HEK293 (cell line): ENCODE measurements around the gene GSN.

ENCODE experiments used
- CTCF ChIA-PET: fragments of 350-600 bp; formaldehyde crosslinking; extraction: SDS; loops from one replicate; lab custom pipeline; 2021; ENCODE audit warnings: antibody characterized with exemption; lab: Yijun Ruan, JAX
- POLR2A ChIA-PET: fragments of 300-600 bp; formaldehyde crosslinking; extraction: SDS; loops from one replicate; lab custom pipeline; 2020; ENCODE audit warnings: antibody characterized with exemption, inconsistent platforms; lab: Yijun Ruan, JAX
- H3K27ac ChIP-seq: fragments of 200-500 bp; sonication (Bioruptor generic); 2 replicates; pipeline ENCODE4 v1.5.1; 2014; ENCODE audit warnings: low read depth, low read length, control low read depth, inconsistent platforms; ENCODE audit errors: extremely low read depth
- H3K36me3 ChIP-seq, 2 experiments: fragments of 200-500 bp in 1 of 2; sonication (Bioruptor generic) in 1 of 2; 1 replicate in 1 of 2; 2 replicates in 1 of 2; pipeline ENCODE4 v1.5.1; 2014 to 2017; ENCODE audit warnings: inconsistent platforms in 2 of 2, low read length in 2 of 2; ENCODE audit not compliant: control insufficient read depth in 2 of 2, insufficient read depth in 1 of 2
- H3K4me1 ChIP-seq: fragments of 200-500 bp; sonication (Bioruptor generic); 2 replicates; pipeline ENCODE4 v1.5.1; 2014; ENCODE audit warnings: mild to moderate bottlenecking, low read length, inconsistent platforms; ENCODE audit not compliant: control insufficient read depth, insufficient read depth
- H3K4me3 ChIP-seq: 2 replicates; pipeline ENCODE4 v1.5.1; 2011; ENCODE audit warnings: low read depth, mild to moderate bottlenecking, control low read depth, low read length, moderate library complexity
- H3K9me3 ChIP-seq: fragments of 200-500 bp; sonication (Bioruptor generic); 2 replicates; pipeline ENCODE4 v1.5.1; 2014; ENCODE audit warnings: low read depth, low read length, inconsistent platforms; ENCODE audit not compliant: control insufficient read depth, insufficient read depth
- GLI4 ChIP-seq: fragments of 450-650 bp; formaldehyde crosslinking; IDR thresholded peaks from 2 replicates; pipeline ENCODE4 v1.5.1; 2016; ENCODE audit warnings: missing biosample characterization, missing genetic modification characterization
- REPIN1 ChIP-seq: fragments of 450-650 bp; formaldehyde crosslinking; IDR thresholded peaks from 2 replicates; pipeline ENCODE4 v1.5.1; 2017; ENCODE audit warnings: missing biosample characterization, missing genetic modification characterization, low read depth
- SCRT1 ChIP-seq: fragments of 450-650 bp; formaldehyde crosslinking; IDR thresholded peaks from 2 replicates; pipeline ENCODE4 v1.5.1; 2016; ENCODE audit warnings: missing biosample characterization, missing genetic modification characterization, borderline replicate concordance
- ZNF146 ChIP-seq: fragments of 450-650 bp; formaldehyde crosslinking; IDR thresholded peaks from 2 replicates; pipeline ENCODE4 v1.5.1; 2016; ENCODE audit warnings: missing biosample characterization, missing genetic modification characterization
- ZNF157 ChIP-seq: fragments of 450-650 bp; formaldehyde crosslinking; IDR thresholded peaks from 2 replicates; pipeline ENCODE4 v1.5.1; 2016; ENCODE audit warnings: missing biosample characterization, missing genetic modification characterization
- ZNF169 ChIP-seq: fragments of 450-650 bp; formaldehyde crosslinking; IDR thresholded peaks from 2 replicates; pipeline ENCODE4 v1.5.1; 2016; ENCODE audit warnings: missing biosample characterization, missing genetic modification characterization
- ZNF433 ChIP-seq: fragments of 450-650 bp; formaldehyde crosslinking; IDR thresholded peaks from 2 replicates; pipeline ENCODE4 v1.5.1; 2016; ENCODE audit warnings: missing biosample characterization, missing genetic modification characterization, low read depth
- ZNF621 ChIP-seq: fragments of 450-650 bp; formaldehyde crosslinking; IDR thresholded peaks from 2 replicates; pipeline ENCODE4 v1.5.1; 2017; ENCODE audit warnings: missing biosample characterization, missing genetic modification characterization
- TF ChIP-seq, protein P1 (sequence below): fragments of 450-650 bp; formaldehyde crosslinking; IDR thresholded peaks from 2 replicates; pipeline ENCODE4 v1.5.1; 2016; ENCODE audit warnings: missing biosample characterization, missing genetic modification characterization
- TF ChIP-seq, protein P2 (sequence below): sonication (generic); formaldehyde crosslinking; IDR thresholded peaks from 2 replicates; pipeline ENCODE4 v1.8.1; 2022; ENCODE audit warnings: mild to moderate bottlenecking, moderate library complexity, missing genetic modification reagents
- TF ChIP-seq, protein P3 (sequence below): fragments of 450-650 bp; formaldehyde crosslinking; IDR thresholded peaks from 2 replicates; pipeline ENCODE4 v1.5.1; 2017; ENCODE audit warnings: missing biosample characterization, missing genetic modification characterization
- TF ChIP-seq, protein P4 (sequence below): fragments of 450-650 bp; formaldehyde crosslinking; IDR thresholded peaks from 2 replicates; pipeline ENCODE4 v1.5.1; 2016; ENCODE audit warnings: missing biosample characterization, missing genetic modification characterization

GSN gene

DNA sequence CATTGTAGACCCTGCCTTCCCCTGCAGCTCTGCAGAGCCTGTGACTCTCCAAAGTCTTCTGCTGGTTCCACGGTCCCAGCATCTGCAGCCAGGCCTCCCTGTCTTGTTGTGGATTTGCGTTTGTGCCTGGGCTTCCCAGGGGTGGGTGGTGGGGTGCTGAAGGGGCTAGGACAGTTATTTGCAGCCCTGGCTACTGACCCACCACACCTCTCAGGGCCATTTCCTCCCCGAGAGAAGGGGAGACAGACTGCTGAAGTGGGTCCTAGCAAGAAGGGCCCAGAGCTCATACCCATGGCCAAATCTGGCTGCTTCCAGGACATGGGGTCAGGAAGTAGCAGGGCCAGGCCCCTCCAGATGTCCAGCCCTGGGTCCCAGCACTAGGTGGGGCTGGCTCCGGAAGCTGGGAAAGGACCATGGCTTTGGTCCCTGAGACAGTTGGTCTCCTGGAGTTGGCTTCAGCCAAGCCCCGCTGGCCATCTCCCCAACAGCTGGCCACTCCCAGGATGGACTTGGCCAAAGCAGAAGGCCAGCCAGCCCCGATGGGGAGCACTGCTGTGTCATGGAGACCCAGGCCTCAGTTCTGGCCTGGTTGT, 26.3 kb downstream of the GSN start (continued):
- no peak for TF ChIP-seq ZNF169 (tag by site-specific recombination)
- TF ChIP-seq ZNF157 (tag by site-specific recombination), result no peak
- no peak for TF ChIP-seq REPIN1 (tag by site-specific recombination)
- TF ChIP-seq, protein P1, sequence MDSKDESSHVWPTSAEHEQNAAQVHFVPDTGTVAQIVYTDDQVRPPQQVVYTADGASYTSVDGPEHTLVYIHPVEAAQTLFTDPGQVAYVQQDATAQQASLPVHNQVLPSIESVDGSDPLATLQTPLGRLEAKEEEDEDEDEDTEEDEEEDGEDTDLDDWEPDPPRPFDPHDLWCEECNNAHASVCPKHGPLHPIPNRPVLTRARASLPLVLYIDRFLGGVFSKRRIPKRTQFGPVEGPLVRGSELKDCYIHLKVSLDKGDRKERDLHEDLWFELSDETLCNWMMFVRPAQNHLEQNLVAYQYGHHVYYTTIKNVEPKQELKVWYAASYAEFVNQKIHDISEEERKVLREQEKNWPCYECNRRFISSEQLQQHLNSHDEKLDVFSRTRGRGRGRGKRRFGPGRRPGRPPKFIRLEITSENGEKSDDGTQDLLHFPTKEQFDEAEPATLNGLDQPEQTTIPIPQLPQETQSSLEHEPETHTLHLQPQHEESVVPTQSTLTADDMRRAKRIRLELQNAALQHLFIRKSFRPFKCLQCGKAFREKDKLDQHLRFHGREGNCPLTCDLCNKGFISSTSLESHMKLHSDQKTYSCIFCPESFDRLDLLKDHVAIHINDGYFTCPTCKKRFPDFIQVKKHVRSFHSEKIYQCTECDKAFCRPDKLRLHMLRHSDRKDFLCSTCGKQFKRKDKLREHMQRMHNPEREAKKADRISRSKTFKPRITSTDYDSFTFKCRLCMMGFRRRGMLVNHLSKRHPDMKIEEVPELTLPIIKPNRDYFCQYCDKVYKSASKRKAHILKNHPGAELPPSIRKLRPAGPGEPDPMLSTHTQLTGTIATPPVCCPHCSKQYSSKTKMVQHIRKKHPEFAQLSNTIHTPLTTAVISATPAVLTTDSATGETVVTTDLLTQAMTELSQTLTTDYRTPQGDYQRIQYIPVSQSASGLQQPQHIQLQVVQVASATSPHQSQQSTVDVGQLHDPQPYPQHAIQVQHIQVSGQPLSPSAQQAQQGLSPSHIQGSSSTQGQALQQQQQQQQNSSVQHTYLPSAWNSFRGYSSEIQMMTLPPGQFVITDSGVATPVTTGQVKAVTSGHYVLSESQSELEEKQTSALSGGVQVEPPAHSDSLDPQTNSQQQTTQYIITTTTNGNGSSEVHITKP (tag by site-specific recombination), result no peak
- TF ChIP-seq ZNF433 (tag by site-specific recombination), result no peak
- no peak for TF ChIP-seq GLI4
- TF ChIP-seq, protein P2, sequence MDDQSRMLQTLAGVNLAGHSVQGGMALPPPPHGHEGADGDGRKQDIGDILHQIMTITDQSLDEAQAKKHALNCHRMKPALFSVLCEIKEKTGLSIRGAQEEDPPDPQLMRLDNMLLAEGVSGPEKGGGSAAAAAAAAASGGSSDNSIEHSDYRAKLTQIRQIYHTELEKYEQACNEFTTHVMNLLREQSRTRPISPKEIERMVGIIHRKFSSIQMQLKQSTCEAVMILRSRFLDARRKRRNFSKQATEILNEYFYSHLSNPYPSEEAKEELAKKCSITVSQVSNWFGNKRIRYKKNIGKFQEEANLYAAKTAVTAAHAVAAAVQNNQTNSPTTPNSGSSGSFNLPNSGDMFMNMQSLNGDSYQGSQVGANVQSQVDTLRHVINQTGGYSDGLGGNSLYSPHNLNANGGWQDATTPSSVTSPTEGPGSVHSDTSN (CRISPR knock-in tag), result no peak
- no peak for TF ChIP-seq SCRT1 (tag by site-specific recombination)
- TF ChIP-seq, all 188 proteins: peak for 0

DNA sequence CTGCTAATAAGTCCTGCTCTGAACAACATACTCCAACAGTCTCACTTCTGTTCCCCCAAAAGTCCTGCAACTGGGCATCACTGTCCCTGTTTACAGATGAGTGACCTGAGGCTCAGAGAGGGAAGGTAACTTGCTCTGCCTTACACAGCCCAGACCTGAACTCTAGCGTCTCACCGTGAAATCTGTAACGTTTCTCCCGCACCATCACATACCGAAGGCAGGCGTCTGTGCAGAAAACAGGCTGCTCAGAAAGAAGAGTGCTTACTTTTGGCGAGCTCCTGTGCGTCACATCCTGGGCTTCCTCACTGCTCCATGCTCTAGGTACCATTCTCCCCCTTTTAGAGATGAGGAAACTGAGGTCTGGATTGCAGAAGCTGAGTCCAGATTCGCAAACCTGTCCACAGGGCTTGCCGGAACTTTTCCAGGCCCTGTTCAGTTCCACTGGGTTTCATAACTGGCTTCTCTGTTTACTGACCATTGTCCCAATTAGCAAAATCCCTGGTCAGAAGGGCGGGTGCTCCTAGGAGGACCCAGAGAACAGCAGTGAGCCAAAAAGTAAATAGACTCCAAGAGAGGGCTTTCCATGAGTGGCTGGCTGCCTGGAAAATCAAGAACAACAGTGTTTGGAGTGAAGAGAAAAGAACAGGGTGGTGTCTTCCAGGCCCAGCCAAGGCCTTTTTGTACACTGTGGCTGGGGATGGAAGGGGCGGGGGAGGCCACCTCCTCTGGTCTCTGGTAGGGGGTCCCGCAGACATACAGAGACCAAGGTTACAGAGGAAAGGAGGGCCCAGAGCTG, 27.1 kb downstream of the GSN start:
- no peak overlapping the region for H3K4me3 ChIP-seq
- H3K4me1 ChIP-seq, result 0 out of 2 replicates have a peak, but pooled peaks cover 2% of the 10 kb centered on the region
- TF ChIP-seq ZNF146 (tag by site-specific recombination), result no peak
- TF ChIP-seq, protein P3, sequence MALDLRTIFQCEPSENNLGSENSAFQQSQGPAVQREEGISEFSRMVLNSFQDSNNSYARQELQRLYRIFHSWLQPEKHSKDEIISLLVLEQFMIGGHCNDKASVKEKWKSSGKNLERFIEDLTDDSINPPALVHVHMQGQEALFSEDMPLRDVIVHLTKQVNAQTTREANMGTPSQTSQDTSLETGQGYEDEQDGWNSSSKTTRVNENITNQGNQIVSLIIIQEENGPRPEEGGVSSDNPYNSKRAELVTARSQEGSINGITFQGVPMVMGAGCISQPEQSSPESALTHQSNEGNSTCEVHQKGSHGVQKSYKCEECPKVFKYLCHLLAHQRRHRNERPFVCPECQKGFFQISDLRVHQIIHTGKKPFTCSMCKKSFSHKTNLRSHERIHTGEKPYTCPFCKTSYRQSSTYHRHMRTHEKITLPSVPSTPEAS, result no peak
- TF ChIP-seq, protein P4, sequence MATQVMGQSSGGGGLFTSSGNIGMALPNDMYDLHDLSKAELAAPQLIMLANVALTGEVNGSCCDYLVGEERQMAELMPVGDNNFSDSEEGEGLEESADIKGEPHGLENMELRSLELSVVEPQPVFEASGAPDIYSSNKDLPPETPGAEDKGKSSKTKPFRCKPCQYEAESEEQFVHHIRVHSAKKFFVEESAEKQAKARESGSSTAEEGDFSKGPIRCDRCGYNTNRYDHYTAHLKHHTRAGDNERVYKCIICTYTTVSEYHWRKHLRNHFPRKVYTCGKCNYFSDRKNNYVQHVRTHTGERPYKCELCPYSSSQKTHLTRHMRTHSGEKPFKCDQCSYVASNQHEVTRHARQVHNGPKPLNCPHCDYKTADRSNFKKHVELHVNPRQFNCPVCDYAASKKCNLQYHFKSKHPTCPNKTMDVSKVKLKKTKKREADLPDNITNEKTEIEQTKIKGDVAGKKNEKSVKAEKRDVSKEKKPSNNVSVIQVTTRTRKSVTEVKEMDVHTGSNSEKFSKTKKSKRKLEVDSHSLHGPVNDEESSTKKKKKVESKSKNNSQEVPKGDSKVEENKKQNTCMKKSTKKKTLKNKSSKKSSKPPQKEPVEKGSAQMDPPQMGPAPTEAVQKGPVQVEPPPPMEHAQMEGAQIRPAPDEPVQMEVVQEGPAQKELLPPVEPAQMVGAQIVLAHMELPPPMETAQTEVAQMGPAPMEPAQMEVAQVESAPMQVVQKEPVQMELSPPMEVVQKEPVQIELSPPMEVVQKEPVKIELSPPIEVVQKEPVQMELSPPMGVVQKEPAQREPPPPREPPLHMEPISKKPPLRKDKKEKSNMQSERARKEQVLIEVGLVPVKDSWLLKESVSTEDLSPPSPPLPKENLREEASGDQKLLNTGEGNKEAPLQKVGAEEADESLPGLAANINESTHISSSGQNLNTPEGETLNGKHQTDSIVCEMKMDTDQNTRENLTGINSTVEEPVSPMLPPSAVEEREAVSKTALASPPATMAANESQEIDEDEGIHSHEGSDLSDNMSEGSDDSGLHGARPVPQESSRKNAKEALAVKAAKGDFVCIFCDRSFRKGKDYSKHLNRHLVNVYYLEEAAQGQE (tag by site-specific recombination), result no peak
- TF ChIP-seq ZNF621 (tag by site-specific recombination), result no peak
- no peak overlapping the region for H3K27ac ChIP-seq
- ChIA-PET POLR2A (no interaction called here), CTCF (interaction anchor here (0.7 to 1.0 kb wide), 3 partner anchors 9 to 625 kb away, joined by 3 to 4 read pairs (median 4); no protein-coding TSS in a partner anchor)
- no peaks in the 10 kb centered on the region for H3K36me3 ChIP-seq
- no peaks in the 10 kb centered on the region for H3K9me3 ChIP-seq
